Measurements from ENCODE around the gene WDR83. TPM values are rescaled to one million over a fixed set of nuclear protein-coding genes. Genes with fewer than 3 reads are reported as not detected.

The WDR83 gene
- total and polyA plus RNA-seq, 10 of the 15 experiments (the other 5 are each of a cell fraction or from before 2014, with no cell fraction given), result 0.58 to 17.7 (median 10.8) TPM

DNA sequence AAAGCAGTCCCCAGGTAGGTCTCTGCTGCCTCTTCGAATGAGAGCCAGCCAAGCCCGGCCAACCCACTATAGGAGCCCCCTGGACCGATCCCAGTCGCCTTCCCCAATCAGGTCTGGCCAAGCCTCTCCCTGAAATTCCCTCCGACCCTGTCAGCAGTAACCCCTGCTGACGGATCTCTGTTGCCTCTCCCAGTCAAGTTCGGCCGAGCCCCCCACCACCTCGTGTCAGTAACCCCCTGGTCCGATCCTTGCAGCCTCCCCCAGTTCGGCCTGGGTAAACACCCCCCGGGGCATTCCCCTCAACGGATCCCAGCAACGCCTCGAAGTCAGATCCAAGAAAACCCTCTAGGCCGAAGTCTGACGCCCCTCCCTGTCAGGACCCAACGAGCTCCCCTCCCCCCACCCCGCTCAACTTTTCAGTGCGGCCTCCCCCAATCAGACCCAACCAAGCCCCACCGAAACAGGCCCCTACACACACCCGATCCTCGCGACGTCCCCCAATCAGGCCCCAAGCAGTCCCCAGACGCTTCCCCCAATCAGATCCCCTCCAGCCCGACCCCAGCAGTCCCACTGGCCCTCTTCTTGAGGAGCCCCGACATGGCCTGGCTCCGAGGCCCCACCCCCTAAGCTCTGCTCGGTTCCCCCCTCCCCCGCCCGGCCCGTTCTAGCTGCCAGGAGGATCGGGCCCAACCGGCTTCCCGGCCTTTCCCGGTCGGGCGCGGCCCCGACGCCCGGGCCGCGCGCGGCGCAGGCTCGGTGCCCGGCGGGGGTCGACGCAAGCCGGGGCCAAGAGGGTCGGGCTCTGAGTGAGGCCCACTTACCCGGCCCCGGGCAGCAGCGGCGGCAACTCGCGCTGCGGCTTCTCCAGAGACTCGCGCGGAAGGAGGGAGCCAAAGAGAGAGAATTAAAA is 55.3 kb downstream of the WDR83 start (continued):
- TF ChIP-seq E2F8 (IDR thresholded peaks at IDR 0.05; ENCODE audit: low read depth, partially characterized antibody) (no peak), REST (IDR thresholded peaks at IDR 0.05; ENCODE audit: low read depth, low read length) (no peak), POLR2A (IDR thresholded peaks at IDR 0.05; ENCODE audit: low read depth, low read length) (peak; percentile 55; the same call in 1 of the 2 replicates), SP1 (IDR thresholded peaks at IDR 0.05; ENCODE audit: low read depth, low read length) (no peak), ZZZ3 (IDR thresholded peaks at IDR 0.05; ENCODE audit: control insufficient read depth, insufficient read length, low read depth) (no peak), CHD1 (IDR thresholded peaks at IDR 0.05; ENCODE audit: low read depth, low read length) (no peak), MTA3 (IDR thresholded peaks at IDR 0.05; ENCODE audit: borderline replicate concordance, low read length) (no peak)
